GM21360 (cell line): ENCODE results near the gene PCDHGA3.
"Not testable (repeated sequence)": the region's sequence is repeated elsewhere in the genome, so short reads cannot be mapped to it uniquely, and the experiment has no call there.

Experiments used
- ATAC-seq: cut with Tn5 transposase; IDR thresholded peaks from one replicate; pipeline ENCODE4 v1.9.1; 2021; ENCODE audit warnings: mild to moderate bottlenecking, moderate library complexity; ENCODE audit not compliant: unreplicated experiment

Gene PCDHGA3

GRCh38 chr5:141343242-141343952 lies at the start of gene PCDHGA3:
Gene PCDHGA3 (plus strand): TSS chr5:141343829. CDS start chr5:141344034, 205 bp downstream.
- no peak for ATAC-seq

- no peak for ATAC-seq
These were observed 45.3 kb upstream of the PCDHGA3 start for GRCh38 chr5:141298376-141298775.

GRCh38 chr5:141303756-141304155 lies 39.9 kb upstream of the PCDHGA3 start, which contains the start of gene SLC25A2:
Gene SLC25A2 (minus strand): TSS chr5:141304049. CDS start chr5:141303865, 184 bp downstream.
- no peak for ATAC-seq

- no peak for ATAC-seq
These were observed 37.0 kb upstream of the PCDHGA3 start for GRCh38 chr5:141306630-141307029.

GRCh38 chr5:141313711-141314110 lies 29.9 kb upstream of the PCDHGA3 start:
- ATAC-seq: no peak

- ATAC-seq: not testable (repeated sequence)
These were observed 26.7 kb upstream of the PCDHGA3 start for GRCh38 chr5:141316963-141317362.

- no peak for ATAC-seq
These were observed 24.4 kb upstream of the PCDHGA3 start for GRCh38 chr5:141319202-141319601.

- no peak for ATAC-seq
These were observed 23.9 kb upstream of the PCDHGA3 start for GRCh38 chr5:141319699-141320098.

GRCh38 chr5:141320225-141321169 lies 23.1 kb upstream of the PCDHGA3 start, which contains the start of gene TAF7:
Gene TAF7 (minus strand): TSS chr5:141320784. CDS start chr5:141320044, 740 bp downstream.
- ATAC-seq: peak; percentile 90

GRCh38 chr5:141322261-141322660 lies 21.4 kb upstream of the PCDHGA3 start:
- no peak for ATAC-seq

GRCh38 chr5:141326088-141326854 lies 17.4 kb upstream of the PCDHGA3 start:
- ATAC-seq: peak; percentile 84

- ATAC-seq: no peak
These were observed 15.4 kb upstream of the PCDHGA3 start for GRCh38 chr5:141328231-141328630.

GRCh38 chr5:141330299-141331080 lies 13.1 kb upstream of the PCDHGA3 start, which contains the start of gene PCDHGA1:
Gene PCDHGA1 (plus strand): TSS chr5:141330514.
- peak; percentile 48 for ATAC-seq

GRCh38 chr5:141332571-141332970 lies 11.1 kb upstream of the PCDHGA3 start:
- ATAC-seq: not testable (repeated sequence)

- peak; percentile 76 for ATAC-seq
These were observed 4.9 kb upstream of the PCDHGA3 start, which contains the start of gene PCDHGA2 for GRCh38 chr5:141338538-141339306. Gene PCDHGA2 (plus strand): TSS chr5:141338760.

- ATAC-seq: not testable (repeated sequence)
These were observed 2.8 kb upstream of the PCDHGA3 start for GRCh38 chr5:141340781-141341354.

GRCh38 chr5:141342773-141343172 lies 856 bp upstream of the PCDHGA3 start:
- no peak for ATAC-seq

GRCh38 chr5:141343953-141344463 lies 379 bp downstream of the PCDHGA3 start:
- ATAC-seq: no peak
